Caco-2 (cell line): ENCODE data around the gene PARVB. TPM values are rescaled to one million over a fixed set of nuclear protein-coding genes. Genes with fewer than 3 reads are reported as not detected.

Source experiments
- BruUV-seq: library from RNA; stranded (reverse); fragments of 400-500 nt; replicated peaks from 2 replicates; lab custom pipeline; 2021; lab: Mats Ljungman, UMichigan
- CTCF ChIA-PET: fragments of 300-600 bp; sonication (Branson Sonifier 250); formaldehyde crosslinking; loops from one replicate; lab custom pipeline; 2022; ENCODE audit warnings: antibody characterized with exemption; lab: Charles Lee
- POLR2A ChIA-PET: fragments of 300-600 bp; sonication (Branson Sonifier 250); formaldehyde crosslinking; loops from one replicate; lab custom pipeline; 2022; ENCODE audit warnings: antibody characterized with exemption; lab: Charles Lee
- DNase-seq, 2 experiments: peaks; one replicate each; pipeline versions ENCODE4 v3.0.0 to v3.0.0-alpha.2; 2020 to 2022
- H3K27me3 ChIP-seq: replicated peaks from 2 replicates; pipeline ENCODE4 v1.6.0; 2011; ENCODE audit warnings: low read length; ENCODE audit not compliant: control insufficient read depth, insufficient read depth
- H3K36me3 ChIP-seq: 2 replicates; pipeline ENCODE4 v1.5.1; 2011; ENCODE audit warnings: low read length; ENCODE audit not compliant: control insufficient read depth, insufficient read depth
- H3K4me1 ChIP-seq: fragments of 250-450 bp; sonication (Bioruptor Pico); 2 replicates; pipeline ENCODE4 v1.5.1; 2020; ENCODE audit warnings: mild to moderate bottlenecking
- H3K4me3 ChIP-seq: 2 replicates; pipeline ENCODE4 v1.5.1; 2011; ENCODE audit warnings: low read depth, mild to moderate bottlenecking, control low read depth, low read length
- H3K9me3 ChIP-seq: fragments of 250-450 bp; sonication (Bioruptor Pico); 2 replicates; pipeline ENCODE4 v1.5.1; 2020; ENCODE audit warnings: mild to moderate bottlenecking, moderate library complexity
- H3K27ac Mint-ChIP-seq: one replicate; pipeline ENCODE4 v1.8.0; 2022; ENCODE audit warnings: mixed read lengths; ENCODE audit not compliant: unreplicated experiment
- H3K27me3 Mint-ChIP-seq: one replicate; pipeline ENCODE4 v1.8.0; 2022; ENCODE audit warnings: mixed read lengths; ENCODE audit not compliant: insufficient read depth, unreplicated experiment
- H3K36me3 Mint-ChIP-seq: one replicate; pipeline ENCODE4 v1.8.0; 2022; ENCODE audit warnings: mild to moderate bottlenecking, mixed read lengths; ENCODE audit not compliant: insufficient read depth, unreplicated experiment
- H3K4me1 Mint-ChIP-seq: one replicate; pipeline ENCODE4 v1.8.0; 2022; ENCODE audit warnings: low read depth, mixed read lengths; ENCODE audit not compliant: unreplicated experiment
- H3K4me3 Mint-ChIP-seq: one replicate; pipeline ENCODE4 v1.8.0; 2022; ENCODE audit warnings: mild to moderate bottlenecking, moderate library complexity, mixed read lengths; ENCODE audit not compliant: unreplicated experiment
- H3K9me3 Mint-ChIP-seq: one replicate; pipeline ENCODE4 v1.8.0; 2022; ENCODE audit warnings: mixed read lengths; ENCODE audit not compliant: unreplicated experiment
- CTCF ChIP-seq, 2 experiments: fragments of 200-600 bp in 1 of 2; IDR thresholded peaks; 1 replicate in 1 of 2; 2 replicates in 1 of 2; pipeline versions ENCODE4 v1.5.1 to v1.8.0; 2011 to 2022; ENCODE audit warnings: antibody characterized with exemption in 1 of 2, control low read depth in 1 of 2, inconsistent platforms in 1 of 2, low read depth in 1 of 2, low read length in 1 of 2, mild to moderate bottlenecking in 1 of 2, moderate library complexity in 1 of 2; ENCODE audit not compliant: insufficient read depth in 1 of 2, severe bottlenecking in 1 of 2, unreplicated experiment in 1 of 2
- intact Hi-C: fragments of 100-400 bp; cut with micrococcal nuclease; formaldehyde crosslinking; loops from one replicate; pipeline ENCODE4 v1.10.0; 2022; ENCODE audit not compliant: unreplicated experiment
- total RNA-seq: library from RNA; stranded (reverse); gene quantifications from 2 replicates; pipeline ENCODE4 v1.2.3, GENCODE V29; 2022

The PARVB gene
- total RNA-seq, 1 experiment from 2014 or later, result 28.8 TPM

GRCh38 chr22:44129619-44129976 is 105.5 kb downstream of the PARVB start:
- Histone ChIP-seq H3K9me3 (no peaks in the 10 kb centered on the region), H3K36me3 (no peaks in the 10 kb centered on the region), H3K4me1 (no peaks in the 10 kb centered on the region), H3K27me3 (no peaks in the 10 kb centered on the region), H3K4me3 (no peak overlapping the region)
- Mint-ChIP-seq H3K27me3 (no peaks in the 10 kb centered on the region), H3K36me3 (no peaks in the 10 kb centered on the region), H3K4me3 (no peak overlapping the region), H3K27ac (no peak overlapping the region), H3K9me3 (peaks cover 24% of the 10 kb centered on the region), H3K4me1 (no peaks in the 10 kb centered on the region)
- POLR2A ChIA-PET, result no interaction called here
- DNase-seq, result no peak
- intact Hi-C loops, result no loop called here
- CTCF ChIA-PET, result interaction anchor here (1.0 kb wide), 1 partner anchor 184 kb away, joined by 3 read pairs; no protein-coding TSS in a partner anchor
- no TSS peak for BruUV-seq
- TF ChIP-seq CTCF (IDR thresholded peaks at IDR 0.05; ENCODE audit: insufficient read depth in 1 of 2, low read depth in 1 of 2, low read length in 1 of 2, severe bottlenecking in 1 of 2, unreplicated experiment in 1 of 2), result no peak

- Mint-ChIP-seq H3K27me3 (no peaks in the 10 kb centered on the region), H3K36me3 (no peaks in the 10 kb centered on the region), H3K4me3 (no peak overlapping the region), H3K27ac (no peak overlapping the region), H3K4me1 (no peaks in the 10 kb centered on the region), H3K9me3 (peaks cover 18% of the 10 kb centered on the region)
- CTCF ChIA-PET, result interaction anchor here (1.0 kb wide), 1 partner anchor 184 kb away, joined by 3 read pairs; no protein-coding TSS in a partner anchor
- TF ChIP-seq CTCF (IDR thresholded peaks at IDR 0.05; ENCODE audit: insufficient read depth in 1 of 2, low read depth in 1 of 2, low read length in 1 of 2, severe bottlenecking in 1 of 2, unreplicated experiment in 1 of 2), result no peak
- Histone ChIP-seq H3K27me3 (no peaks in the 10 kb centered on the region), H3K4me3 (no peak overlapping the region), H3K36me3 (no peaks in the 10 kb centered on the region), H3K9me3 (no peaks in the 10 kb centered on the region), H3K4me1 (no peaks in the 10 kb centered on the region)
- intact Hi-C loops, result no loop called here
- POLR2A ChIA-PET, result no interaction called here
- DNase-seq, result no peak
- BruUV-seq, result no TSS peak
Observed at GRCh38 chr22:44130076-44130711, 106.1 kb downstream of the PARVB start.

DNA sequence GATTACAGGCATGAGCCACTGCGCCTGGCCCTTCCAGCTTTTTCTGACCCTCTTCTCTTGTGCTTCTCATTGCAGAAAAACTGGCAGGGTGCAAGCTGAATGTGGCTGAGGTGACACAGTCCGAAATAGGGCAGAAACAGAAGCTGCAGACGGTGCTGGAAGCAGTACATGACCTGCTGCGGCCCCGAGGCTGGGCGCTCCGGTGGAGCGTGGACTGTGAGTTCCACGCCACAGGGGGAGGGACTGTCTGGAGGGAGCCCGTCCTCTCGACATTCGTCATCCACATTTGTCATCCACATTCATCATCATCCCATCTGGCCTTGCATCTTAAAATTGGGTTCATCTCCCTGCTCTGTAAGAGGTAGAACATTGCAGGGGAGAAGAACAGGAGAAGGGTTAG is 107.3 kb downstream of the PARVB start:
- H3K27me3 Mint-ChIP-seq, result no peaks in the 10 kb centered on the region
- Histone ChIP-seq H3K27me3 (no peaks in the 10 kb centered on the region), H3K9me3 (no peaks in the 10 kb centered on the region), H3K36me3 (no peaks in the 10 kb centered on the region; the same call in none of the 2 replicates), H3K4me1 (no peaks in the 10 kb centered on the region), H3K4me3 (no peak overlapping the region)
- no peak for DNase-seq
- H3K4me1 Mint-ChIP-seq, result no peaks in the 10 kb centered on the region
- peaks cover 7% of the 10 kb centered on the region for H3K36me3 Mint-ChIP-seq
- H3K27ac Mint-ChIP-seq, result no peak overlapping the region
- BruUV-seq, result no TSS peak
- ChIA-PET CTCF (no interaction called here), POLR2A (no interaction called here)
- no peak overlapping the region for H3K4me3 Mint-ChIP-seq
- TF ChIP-seq CTCF (IDR thresholded peaks at IDR 0.05; ENCODE audit: insufficient read depth in 1 of 2, low read depth in 1 of 2, low read length in 1 of 2, severe bottlenecking in 1 of 2, unreplicated experiment in 1 of 2), result no peak
- intact Hi-C loops, result no loop called here
- peaks cover 21% of the 10 kb centered on the region for H3K9me3 Mint-ChIP-seq
